Coronary artery (tissue), 2 donors: ENCODE results near the gene ETNPPL.

ENCODE experiments used
- DNase-seq: peaks from one replicate; pipeline ENCODE4 v3.0.0-alpha.2; 2017; ENCODE audit warnings: low spot score
- H3K27ac ChIP-seq, 2 donors: fragments of 200-600 bp; sonication (generic); one replicate each; pipeline ENCODE4 v1.5.1; 2016 to 2019
- H3K4me3 ChIP-seq: fragments of 200-600 bp; sonication (generic); 2 replicates; pipeline ENCODE4 v1.5.1; 2016; ENCODE audit warnings: mild to moderate bottlenecking, moderate library complexity
- CTCF ChIP-seq: fragments of 200-600 bp; sonication (generic); IDR thresholded peaks from one replicate; pipeline ENCODE4 v1.5.1; 2019; ENCODE audit warnings: antibody characterized with exemption

ETNPPL gene

GRCh38 chr4:108762559-108763225 lies at the start of gene ETNPPL:
TSS of gene ETNPPL (minus strand) at chr4:108763053. CDS start at chr4:108762898, 155 bp downstream.
- no peak for DNase-seq
- Histone ChIP-seq H3K4me3 (peak within 1 kb of the TSS; percentile 70), H3K27ac (no peak within 1 kb of the TSS)
- TF ChIP-seq CTCF = no peak

GRCh38 chr4:108811486-108811885 lies 48.6 kb upstream of the ETNPPL start:
- no peak overlapping the region for H3K27ac ChIP-seq
- no peak for DNase-seq
- no peak overlapping the region for H3K4me3 ChIP-seq
- no peak for TF ChIP-seq CTCF

- TF ChIP-seq CTCF = no peak
- Histone ChIP-seq H3K27ac (no peak overlapping the region), H3K4me3 (no peak overlapping the region)
- no peak for DNase-seq
These were observed 47.2 kb upstream of the ETNPPL start for GRCh38 chr4:108810087-108810486.

GRCh38 chr4:108804648-108805273 lies 41.9 kb upstream of the ETNPPL start:
- Histone ChIP-seq H3K4me3 (no peak overlapping the region), H3K27ac (no peak overlapping the region)
- no peak for TF ChIP-seq CTCF
- no peak for DNase-seq

GRCh38 chr4:108799306-108799705 lies 36.5 kb upstream of the ETNPPL start:
- TF ChIP-seq CTCF = no peak
- Histone ChIP-seq H3K27ac (no peak overlapping the region), H3K4me3 (no peak overlapping the region)
- DNase-seq = no peak

- no peak overlapping the region for H3K4me3 ChIP-seq
- H3K27ac ChIP-seq = no peak overlapping the region
- no peak for DNase-seq
- TF ChIP-seq CTCF = no peak
These were observed 33.3 kb upstream of the ETNPPL start for GRCh38 chr4:108796173-108796572.

- TF ChIP-seq CTCF = no peak
- Histone ChIP-seq H3K4me3 (no peak overlapping the region), H3K27ac (no peak overlapping the region)
- DNase-seq = no peak
These were observed 32.9 kb upstream of the ETNPPL start for GRCh38 chr4:108795733-108796132.
